ENCODE data around the gene SLC40A1. TPM values are rescaled to one million over a fixed set of nuclear protein-coding genes. Genes with fewer than 3 reads are reported as not detected.
A peak's percentile ranks its signal among the peaks of the same experiment; 100 is the strongest.

Gene SLC40A1
- 7.7 and 19.4 TPM in 2 replicates for total RNA-seq

GRCh38 chr2:189580658-189581353 is at the start of gene SLC40A1:
Gene SLC40A1 (minus strand): TSS chr2:189580786. CDS start chr2:189580460, 326 bp downstream.
- peak within 1 kb of the TSS; percentile 65 for H3K4me3 ChIP-seq (ENCODE audit: low read depth, low read length)
- peak; percentile 57 for DNase-seq (ENCODE audit: low read depth)
- no peak for TF ChIP-seq CTCF (IDR thresholded peaks at IDR 0.05; ENCODE audit: insufficient read depth, low read depth, low read length)

- no peak for TF ChIP-seq CTCF (IDR thresholded peaks at IDR 0.05; ENCODE audit: insufficient read depth, low read depth, low read length)
- DNase-seq (ENCODE audit: low read depth), result peak; percentile 70
- no peak overlapping the region for H3K4me3 ChIP-seq (ENCODE audit: low read depth, low read length)
These were observed 49.2 kb upstream of the SLC40A1 start for GRCh38 chr2:189629531-189630453.

GRCh38 chr2:189628817-189629530 is 48.4 kb upstream of the SLC40A1 start:
- no peak overlapping the region for H3K4me3 ChIP-seq (ENCODE audit: low read depth, low read length)
- DNase-seq (ENCODE audit: low read depth), result no peak
- no peak for TF ChIP-seq CTCF (IDR thresholded peaks at IDR 0.05; ENCODE audit: insufficient read depth, low read depth, low read length)

- no peak for TF ChIP-seq CTCF (IDR thresholded peaks at IDR 0.05; ENCODE audit: insufficient read depth, low read depth, low read length)
- no peak for DNase-seq (ENCODE audit: low read depth)
These were observed 47.2 kb upstream of the SLC40A1 start for GRCh38 chr2:189627789-189628188.

GRCh38 chr2:189625636-189626035 is 45.0 kb upstream of the SLC40A1 start:
- no peak for DNase-seq (ENCODE audit: low read depth)
- no peak for TF ChIP-seq CTCF (IDR thresholded peaks at IDR 0.05; ENCODE audit: insufficient read depth, low read depth, low read length)

More at GRCh38 chr2:189627789-189628188, 47.2 kb upstream of the SLC40A1 start:
- no peak overlapping the region for H3K4me3 ChIP-seq (ENCODE audit: low read depth, low read length)

GRCh38 chr2:189624648-189625355 is 44.2 kb upstream of the SLC40A1 start:
- no peak for TF ChIP-seq CTCF (IDR thresholded peaks at IDR 0.05; ENCODE audit: insufficient read depth, low read depth, low read length)
- no peak for DNase-seq (ENCODE audit: low read depth)
- H3K4me3 ChIP-seq (ENCODE audit: low read depth, low read length), result no peak overlapping the region

More at GRCh38 chr2:189625636-189626035, 45.0 kb upstream of the SLC40A1 start:
- H3K4me3 ChIP-seq (ENCODE audit: low read depth, low read length), result no peak overlapping the region
